DLD1 (cell line): Measurements from ENCODE around the gene FAM120C.

Experiments used
- in situ Hi-C: cut with HindIII; loops from 2 replicates; pipeline ENCODE4 v1.10.0; 2017; ENCODE audit warnings: low sequenced_read_pairs

The FAM120C gene

GRCh38 chrX:54166915-54167314 lies 16.1 kb downstream of the FAM120C start:
- in situ Hi-C loops: no loop called here

- in situ Hi-C loops: no loop called here
Observed at GRCh38 chrX:54157561-54157960, 25.5 kb downstream of the FAM120C start.

GRCh38 chrX:54134269-54134668 lies 48.8 kb downstream of the FAM120C start:
- in situ Hi-C loops: no loop called here

- in situ Hi-C loops: no loop called here
Observed at GRCh38 chrX:54116391-54116790, 66.7 kb downstream of the FAM120C start.

GRCh38 chrX:54093571-54093970 lies 89.5 kb downstream of the FAM120C start:
- in situ Hi-C loops: no loop called here

- in situ Hi-C loops: no loop called here
Observed at GRCh38 chrX:54093159-54093558, 89.9 kb downstream of the FAM120C start.

- in situ Hi-C loops: no loop called here
Observed at GRCh38 chrX:54090880-54091279, 92.2 kb downstream of the FAM120C start.

- in situ Hi-C loops: no loop called here
Observed at GRCh38 chrX:54089191-54089590, 93.9 kb downstream of the FAM120C start.

GRCh38 chrX:54087661-54088060 lies 95.4 kb downstream of the FAM120C start:
- in situ Hi-C loops: no loop called here

- in situ Hi-C loops: no loop called here
Observed at GRCh38 chrX:54085666-54086065, 97.4 kb downstream of the FAM120C start.

- in situ Hi-C loops: no loop called here
Observed at GRCh38 chrX:54076903-54077302, 106.2 kb downstream of the FAM120C start.

- in situ Hi-C loops: no loop called here
Observed at GRCh38 chrX:54074826-54075225, 108.2 kb downstream of the FAM120C start.

GRCh38 chrX:54067766-54068165 lies 115.3 kb downstream of the FAM120C start:
- in situ Hi-C loops: no loop called here

GRCh38 chrX:54066841-54067240 lies 116.2 kb downstream of the FAM120C start:
- in situ Hi-C loops: no loop called here

GRCh38 chrX:54064564-54064963 lies 118.5 kb downstream of the FAM120C start:
- in situ Hi-C loops: no loop called here

GRCh38 chrX:54063361-54063760 lies 119.7 kb downstream of the FAM120C start:
- in situ Hi-C loops: no loop called here

- in situ Hi-C loops: no loop called here
Observed at GRCh38 chrX:54049801-54050200, 133.3 kb downstream of the FAM120C start.

- in situ Hi-C loops: no loop called here
Observed at GRCh38 chrX:54048412-54048811, 134.6 kb downstream of the FAM120C start.

GRCh38 chrX:54045563-54046228 lies 137.4 kb downstream of the FAM120C start:
- in situ Hi-C loops: no loop called here

GRCh38 chrX:54044877-54045338 lies 138.1 kb downstream of the FAM120C start:
- in situ Hi-C loops: no loop called here

GRCh38 chrX:54044126-54044876 lies 138.8 kb downstream of the FAM120C start, which contains the start of gene PHF8:
Gene PHF8 (minus strand): TSS chrX:54044473. CDS start chrX:54042728, 1,745 bp downstream.
- in situ Hi-C loops: no loop called here

- in situ Hi-C loops: no loop called here
Observed at GRCh38 chrX:54043541-54044125, 139.4 kb downstream of the FAM120C start.
